Ovary (tissue), 3 donors: ENCODE data around the gene AKT3.

Source experiments
- CTCF ChIP-seq, 3 donors: fragments of 450-650 bp in 2 of 3; fragments of 200-600 bp in 1 of 3; IDR thresholded peaks; one replicate each; pipeline versions ENCODE4 v1.5.1 to v1.8.0; 2016 to 2022; ENCODE audit warnings: antibody characterized with exemption in 3 of 3, mild to moderate bottlenecking in 1 of 3
- EP300 ChIP-seq: sonication (generic); formaldehyde crosslinking; IDR thresholded peaks from one replicate; pipeline ENCODE4 v1.6.1; 2017; ENCODE audit warnings: antibody characterized with exemption
- donor health status: DM: no; HTN: no; CAD: no.

GRCh38 chr1:243462929-243463697, 386.9 kb downstream of the AKT3 start:
- no peak for TF ChIP-seq CTCF (IDR thresholded peaks at IDR 0.05)
- no peak for TF ChIP-seq EP300
